Panc1 (cell line): Measurements from ENCODE around the gene SNX33. TPM values are rescaled to one million over a fixed set of nuclear protein-coding genes. Genes with fewer than 3 reads are reported as not detected.

ENCODE experiments used
- ATAC-seq: fragments of 200-7000 bp; cut with Tn5 transposase; 2 replicates; pipeline ENCODE4 v1.9.1; 2020; ENCODE audit warnings: mild to moderate bottlenecking, moderate library complexity
- BruUV-seq: library from RNA; stranded (reverse); fragments of 400-500 nt; replicated peaks from 2 replicates; lab custom pipeline; 2021; lab: Mats Ljungman, UMichigan
- CTCF ChIA-PET: fragments of 300-600 bp; sonication (Branson Sonifier 250); formaldehyde crosslinking; loops from one replicate; lab custom pipeline; 2022; ENCODE audit warnings: antibody characterized with exemption; lab: Charles Lee
- POLR2A ChIA-PET: fragments of 300-600 bp; sonication (Branson Sonifier 250); formaldehyde crosslinking; loops from one replicate; lab custom pipeline; 2022; ENCODE audit warnings: antibody characterized with exemption; lab: Charles Lee
- DNase-seq: peaks from one replicate; pipeline ENCODE4 v3.0.0-alpha.2; 2010; ENCODE audit warnings: low read depth, low spot score
- H3K27ac ChIP-seq: 2 replicates; pipeline ENCODE4 v1.5.1; 2011; ENCODE audit warnings: mild to moderate bottlenecking, low read length, inconsistent platforms
- H3K27me3 ChIP-seq: fragments of 200-500 bp; sonication (Bioruptor generic); 2 replicates; pipeline ENCODE4 v1.6.0; 2014; ENCODE audit warnings: low read length, inconsistent platforms; ENCODE audit not compliant: control insufficient read depth, insufficient read depth
- H3K36me3 ChIP-seq: fragments of 200-500 bp; sonication (Bioruptor generic); 2 replicates; pipeline ENCODE4 v1.5.1; 2014; ENCODE audit warnings: inconsistent platforms, mild to moderate bottlenecking, low read length, moderate library complexity; ENCODE audit not compliant: control insufficient read depth, insufficient read depth
- H3K4me1 ChIP-seq: 2 replicates; pipeline ENCODE4 v1.5.1; 2011; ENCODE audit warnings: inconsistent platforms, mild to moderate bottlenecking, low read length, moderate library complexity; ENCODE audit not compliant: control insufficient read depth, insufficient read depth
- H3K4me3 ChIP-seq, 2 experiments: 2 replicates each; pipeline ENCODE4 v1.5.1; 2011 to 2012; ENCODE audit warnings: low read depth in 2 of 2, low read length in 2 of 2, mild to moderate bottlenecking in 2 of 2, inconsistent platforms in 1 of 2, moderate library complexity in 1 of 2
- H3K9me3 ChIP-seq: fragments of 200-500 bp; sonication (Bioruptor generic); 2 replicates; pipeline ENCODE4 v1.5.1; 2014; ENCODE audit warnings: low read depth, mild to moderate bottlenecking, inconsistent platforms, low read length, moderate library complexity; ENCODE audit not compliant: control insufficient read depth, insufficient read depth
- POLR2AphosphoS5 ChIP-seq: IDR thresholded peaks from 2 replicates; pipeline ENCODE4 v1.6.1; 2012; ENCODE audit warnings: mild to moderate bottlenecking, low read depth, low read length, moderate library complexity
- REST ChIP-seq, 2 experiments: IDR thresholded peaks; 2 replicates each; pipeline ENCODE4 v1.6.1; 2011 to 2012; ENCODE audit warnings: low read depth in 2 of 2, control low read depth in 1 of 2, low read length in 1 of 2, mild to moderate bottlenecking in 1 of 2, moderate library complexity in 1 of 2; ENCODE audit not compliant: insufficient read depth in 1 of 2
- SIN3A ChIP-seq: IDR thresholded peaks from 2 replicates; pipeline ENCODE4 v1.6.1; 2012; ENCODE audit warnings: low read depth, mild to moderate bottlenecking, low read length, moderate library complexity, borderline replicate concordance; ENCODE audit not compliant: insufficient read depth
- TCF7L2 ChIP-seq: IDR thresholded peaks from 2 replicates; pipeline ENCODE4 v1.6.1; 2011; ENCODE audit warnings: mild to moderate bottlenecking, low read depth, low read length, inconsistent platforms
- in situ Hi-C: cut with HindIII; loops from 2 replicates; pipeline ENCODE4 v1.10.0; 2016; ENCODE audit warnings: low sequenced_read_pairs, low pct_unique_long_range_greater_than_20kb
- intact Hi-C: fragments of 100-400 bp; cut with micrococcal nuclease; formaldehyde crosslinking; loops from one replicate; pipeline ENCODE4 v1.10.0; 2022; ENCODE audit not compliant: unreplicated experiment
- total RNA-seq: library from RNA; stranded (reverse); gene quantifications from one replicate; pipeline ENCODE4 v1.2.1, GENCODE V29; 2021; ENCODE audit not compliant: unreplicated experiment
- TF ChIP-seq, protein P1 (sequence below): fragments of 450-650 bp; IDR thresholded peaks from 2 replicates; pipeline ENCODE4 v1.5.1; 2017; ENCODE audit warnings: mild to moderate bottlenecking

SNX33 gene
- total RNA-seq, 1 experiment from 2014 or later, result 17.0 TPM

DNA sequence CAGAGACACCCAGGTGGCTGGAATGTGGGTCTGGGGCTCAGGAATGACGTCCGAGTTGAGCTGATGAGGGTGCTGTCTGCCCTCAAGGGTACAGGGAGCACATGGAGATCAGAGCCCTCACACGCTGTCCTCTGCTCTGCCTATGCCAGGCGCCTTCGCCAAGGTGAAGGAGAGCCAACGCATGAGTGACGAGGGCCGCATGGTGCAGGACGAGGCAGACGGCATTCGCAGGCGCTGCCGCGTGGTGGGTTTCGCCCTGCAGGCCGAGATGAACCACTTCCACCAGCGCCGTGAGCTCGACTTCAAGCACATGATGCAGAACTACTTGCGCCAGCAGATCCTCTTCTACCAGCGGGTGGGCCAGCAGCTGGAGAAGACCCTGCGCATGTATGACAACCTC, 9.1 kb downstream of the SNX33 start:
- intact Hi-C loops (no loop called here), in situ Hi-C loops (no loop called here)
- no peak overlapping the region for H3K4me3 ChIP-seq
- no TSS peak for BruUV-seq
- H3K27ac ChIP-seq, result no peak overlapping the region
- ATAC-seq (no peak), DNase-seq (no peak)
- ChIA-PET CTCF (no interaction called here), POLR2A (interaction anchor here (0.6 kb wide), 1 partner anchor 608 kb away, joined by 4 read pairs; no protein-coding TSS in a partner anchor)
- H3K4me1 ChIP-seq, result peaks cover 8% of the 10 kb centered on the region
- no peaks in the 10 kb centered on the region for H3K27me3 ChIP-seq
- no peaks in the 10 kb centered on the region for H3K9me3 ChIP-seq
- TF ChIP-seq REST (IDR thresholded peaks at IDR 0.05; ENCODE audit: insufficient read depth in 1 of 2, low read depth in 2 of 2, low read length in 1 of 2), result no peak
- TF ChIP-seq, protein P1, sequence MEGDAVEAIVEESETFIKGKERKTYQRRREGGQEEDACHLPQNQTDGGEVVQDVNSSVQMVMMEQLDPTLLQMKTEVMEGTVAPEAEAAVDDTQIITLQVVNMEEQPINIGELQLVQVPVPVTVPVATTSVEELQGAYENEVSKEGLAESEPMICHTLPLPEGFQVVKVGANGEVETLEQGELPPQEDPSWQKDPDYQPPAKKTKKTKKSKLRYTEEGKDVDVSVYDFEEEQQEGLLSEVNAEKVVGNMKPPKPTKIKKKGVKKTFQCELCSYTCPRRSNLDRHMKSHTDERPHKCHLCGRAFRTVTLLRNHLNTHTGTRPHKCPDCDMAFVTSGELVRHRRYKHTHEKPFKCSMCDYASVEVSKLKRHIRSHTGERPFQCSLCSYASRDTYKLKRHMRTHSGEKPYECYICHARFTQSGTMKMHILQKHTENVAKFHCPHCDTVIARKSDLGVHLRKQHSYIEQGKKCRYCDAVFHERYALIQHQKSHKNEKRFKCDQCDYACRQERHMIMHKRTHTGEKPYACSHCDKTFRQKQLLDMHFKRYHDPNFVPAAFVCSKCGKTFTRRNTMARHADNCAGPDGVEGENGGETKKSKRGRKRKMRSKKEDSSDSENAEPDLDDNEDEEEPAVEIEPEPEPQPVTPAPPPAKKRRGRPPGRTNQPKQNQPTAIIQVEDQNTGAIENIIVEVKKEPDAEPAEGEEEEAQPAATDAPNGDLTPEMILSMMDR, result no peak
- TF ChIP-seq TCF7L2, result no peak
- no peak for TF ChIP-seq POLR2AphosphoS5
- no peak for TF ChIP-seq SIN3A
- no peaks in the 10 kb centered on the region for H3K36me3 ChIP-seq

GRCh38 chr15:75659141-75659771, 11.5 kb downstream of the SNX33 start:
- TF ChIP-seq, protein P1, result no peak
- TF ChIP-seq SIN3A (no peak), TCF7L2 (no peak), REST (IDR thresholded peaks at IDR 0.05; ENCODE audit: insufficient read depth in 1 of 2, low read depth in 2 of 2, low read length in 1 of 2) (no peak), POLR2AphosphoS5 (no peak)
- Histone ChIP-seq H3K4me1 (peaks cover 8% of the 10 kb centered on the region), H3K27ac (no peak overlapping the region), H3K27me3 (no peaks in the 10 kb centered on the region), H3K4me3 (no peak overlapping the region), H3K9me3 (no peaks in the 10 kb centered on the region), H3K36me3 (no peaks in the 10 kb centered on the region)
- no TSS peak for BruUV-seq
- in situ Hi-C loops, result no loop called here
- CTCF ChIA-PET, result no interaction called here
- POLR2A ChIA-PET, result no interaction called here
- ATAC-seq (no peak), DNase-seq (no peak)
- intact Hi-C loops, result no loop called here
